ENCODE results near the gene CGNL1.

CGNL1 gene

GRCh38 chr15:57386976-57387375, 10.7 kb downstream of the CGNL1 start:
- DNase-seq = no peak

GRCh38 chr15:57387564-57388076, 11.3 kb downstream of the CGNL1 start:
- no peak for DNase-seq

GRCh38 chr15:57388464-57388863, 12.2 kb downstream of the CGNL1 start:
- DNase-seq = no peak

- no peak for DNase-seq
Measured at GRCh38 chr15:57389991-57390390, 13.7 kb downstream of the CGNL1 start.

GRCh38 chr15:57390583-57390982, 14.3 kb downstream of the CGNL1 start:
- no peak for DNase-seq

- no peak for DNase-seq
Measured at GRCh38 chr15:57391537-57391936, 15.2 kb downstream of the CGNL1 start.

- DNase-seq = no peak
Measured at GRCh38 chr15:57393061-57393460, 16.8 kb downstream of the CGNL1 start.

GRCh38 chr15:57395292-57395691, 19.0 kb downstream of the CGNL1 start:
- no peak for DNase-seq

- no peak for DNase-seq
Measured at GRCh38 chr15:57398336-57398735, 22.0 kb downstream of the CGNL1 start.

- DNase-seq = no peak
Measured at GRCh38 chr15:57401546-57401945, 25.2 kb downstream of the CGNL1 start.

GRCh38 chr15:57403017-57403416, 26.7 kb downstream of the CGNL1 start:
- no peak for DNase-seq

- DNase-seq = no peak
Measured at GRCh38 chr15:57403566-57404325, 27.4 kb downstream of the CGNL1 start.

GRCh38 chr15:57405133-57405532, 28.8 kb downstream of the CGNL1 start:
- DNase-seq = no peak

GRCh38 chr15:57406062-57406772, 29.9 kb downstream of the CGNL1 start:
- no peak for DNase-seq

- DNase-seq = no peak
Measured at GRCh38 chr15:57410373-57410772, 34.1 kb downstream of the CGNL1 start.

- no peak for DNase-seq
Measured at GRCh38 chr15:57411945-57412768, 35.9 kb downstream of the CGNL1 start.

- DNase-seq = no peak
Measured at GRCh38 chr15:57415602-57416001, 39.3 kb downstream of the CGNL1 start.

- no peak for DNase-seq
Measured at GRCh38 chr15:57418635-57419034, 42.3 kb downstream of the CGNL1 start.

GRCh38 chr15:57419335-57419734, 43.0 kb downstream of the CGNL1 start:
- DNase-seq = no peak

- no peak for DNase-seq
Measured at GRCh38 chr15:57421110-57421509, 44.8 kb downstream of the CGNL1 start.

- no peak for DNase-seq
Measured at GRCh38 chr15:57421551-57421950, 45.2 kb downstream of the CGNL1 start.

GRCh38 chr15:57422113-57422754, 45.9 kb downstream of the CGNL1 start:
- no peak for DNase-seq

GRCh38 chr15:57423599-57424140, 47.4 kb downstream of the CGNL1 start:
- no peak for DNase-seq

Measured in NCI-H187 treated with DMSO at 0.1 percent for 48 hours (cell line).